GM18873 (cell line): ENCODE measurements around the gene IL18R1.
A peak's percentile ranks its signal among the peaks of the same experiment; 100 is the strongest.

Experiments used
- ATAC-seq: cut with Tn5 transposase; IDR thresholded peaks from one replicate; pipeline ENCODE4 v1.9.1; 2021; ENCODE audit warnings: mild to moderate bottlenecking, moderate library complexity, moderate number of reproducible peaks; ENCODE audit not compliant: unreplicated experiment, low FRiP score

The IL18R1 gene

DNA sequence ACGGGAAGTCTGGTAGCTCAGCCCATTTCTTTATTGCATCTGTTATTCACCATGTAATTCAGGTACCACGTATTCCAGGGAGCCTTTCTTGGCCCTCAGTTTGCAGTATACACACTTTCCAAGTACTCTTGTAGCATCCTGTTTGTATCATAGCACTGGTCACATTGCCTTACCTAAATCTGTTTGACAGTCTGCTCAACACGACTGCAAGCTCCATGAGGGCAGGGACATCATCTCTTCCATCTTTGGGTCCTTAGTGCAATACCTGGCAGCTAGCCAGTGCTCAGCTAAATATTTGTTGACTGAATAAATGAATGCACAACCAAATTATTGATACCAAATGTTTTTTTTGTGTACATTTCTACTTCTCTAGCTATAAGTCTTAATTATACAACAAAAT, 11.2 kb upstream of the IL18R1 start:
- ATAC-seq: no peak

DNA sequence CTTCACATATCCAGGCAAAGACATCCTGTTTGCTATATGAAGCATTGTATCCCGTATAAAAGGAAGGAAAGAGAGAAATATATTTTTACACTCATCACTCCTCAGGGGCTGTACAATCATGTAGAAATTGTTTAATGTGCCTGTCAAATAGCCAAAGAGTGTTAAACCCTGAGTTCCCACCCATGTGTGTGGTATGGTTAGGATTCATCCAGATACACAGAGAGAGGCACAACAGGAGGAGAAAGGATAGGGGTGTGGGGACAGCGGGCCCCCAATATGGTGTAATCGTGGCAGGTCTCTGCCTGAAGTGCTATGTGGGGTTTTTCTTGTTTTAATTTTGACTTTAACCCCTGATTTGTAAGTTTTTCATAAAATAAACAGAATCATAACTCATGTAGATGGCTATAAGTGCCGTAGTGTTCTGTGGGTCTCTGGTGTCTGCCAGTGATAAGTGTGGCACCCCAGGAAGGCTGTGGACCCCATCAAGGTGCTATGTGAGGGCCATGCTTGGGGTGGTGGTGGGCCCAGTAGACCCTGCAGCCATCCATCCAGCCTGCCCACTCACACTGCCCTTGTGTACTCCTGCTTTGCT, 10.2 kb upstream of the IL18R1 start:
- no peak for ATAC-seq

DNA sequence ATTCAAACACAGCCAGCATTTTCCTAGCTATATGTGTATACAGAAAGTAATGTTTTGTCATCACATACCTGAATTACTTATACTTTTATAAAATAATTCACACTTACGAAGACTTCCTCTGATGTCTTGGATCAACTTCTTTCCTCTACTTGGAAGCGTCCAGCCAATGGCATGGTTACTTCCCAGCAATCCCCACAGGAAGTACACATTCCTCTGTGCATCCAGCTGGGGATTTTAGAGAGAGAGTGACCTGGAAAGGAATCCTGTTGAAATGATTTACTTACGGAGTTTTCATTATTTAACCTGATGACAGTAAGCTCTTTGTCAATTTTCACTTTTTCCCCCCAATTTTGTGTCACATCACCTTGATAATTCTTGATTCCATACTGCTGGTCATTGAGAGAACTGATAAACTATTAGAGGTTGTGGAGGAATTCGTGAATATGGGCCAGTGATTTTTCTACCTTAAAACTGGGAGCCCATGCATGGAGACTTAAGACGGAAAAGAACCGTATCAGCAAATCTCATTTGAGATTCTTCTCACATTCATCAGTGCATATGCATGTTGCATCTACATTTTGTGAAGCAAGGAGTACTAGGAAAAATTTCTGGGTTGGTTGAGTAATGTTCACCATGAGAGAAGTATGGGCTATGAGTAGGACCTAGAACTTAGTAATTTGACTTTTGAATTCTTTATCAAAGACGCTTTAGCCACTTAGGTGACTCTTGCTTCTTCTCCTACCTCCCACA, 9.0 kb upstream of the IL18R1 start:
- no peak for ATAC-seq

DNA sequence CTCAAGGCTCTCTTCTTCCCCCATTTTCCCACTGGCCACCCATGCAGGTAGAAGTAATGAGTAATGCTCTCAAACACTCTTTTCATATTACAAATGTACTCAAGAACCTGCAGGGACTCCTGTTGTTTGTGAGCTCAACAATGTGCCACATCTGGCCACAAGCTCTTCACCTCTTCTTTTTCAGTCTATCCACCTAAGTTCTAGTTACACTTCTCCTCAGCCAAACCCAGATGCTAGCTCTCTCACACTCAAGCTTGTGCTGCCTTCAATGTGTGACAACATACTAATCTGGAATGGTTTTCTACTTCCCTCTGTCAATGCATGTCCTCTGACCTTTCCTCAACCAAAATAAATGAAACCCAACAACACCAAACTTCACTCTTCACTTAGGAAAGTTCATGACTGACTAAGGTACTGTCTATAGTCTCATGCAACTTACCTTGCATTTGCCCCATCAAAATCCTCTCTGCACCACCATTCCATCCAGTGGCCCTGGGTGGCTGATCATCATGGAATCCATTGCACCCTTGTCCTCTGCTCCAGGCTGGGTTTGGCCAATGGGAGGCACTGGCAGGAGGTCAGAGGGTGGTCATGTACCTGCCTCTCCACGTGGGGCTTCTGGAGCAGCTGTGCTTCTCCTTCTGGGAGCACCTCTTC, 5.3 kb upstream of the IL18R1 start:
- ATAC-seq: no peak

DNA sequence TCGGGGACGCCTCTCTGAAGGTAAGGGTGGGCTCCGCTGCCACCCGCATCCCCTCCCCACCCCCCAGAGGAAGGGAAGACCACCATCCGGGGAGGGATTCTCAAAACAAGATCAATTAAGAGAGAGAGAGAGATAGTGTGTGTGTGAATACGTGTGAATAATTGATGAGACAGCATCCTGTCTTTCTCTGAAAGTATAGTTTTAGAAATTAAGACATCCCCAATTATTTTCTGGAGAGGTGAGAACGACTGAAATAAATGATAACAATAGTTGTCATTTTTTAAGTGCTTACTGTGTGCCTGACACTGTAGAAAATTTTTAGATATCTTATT, 751 bp downstream of the IL18R1 start:
- no peak for ATAC-seq

DNA sequence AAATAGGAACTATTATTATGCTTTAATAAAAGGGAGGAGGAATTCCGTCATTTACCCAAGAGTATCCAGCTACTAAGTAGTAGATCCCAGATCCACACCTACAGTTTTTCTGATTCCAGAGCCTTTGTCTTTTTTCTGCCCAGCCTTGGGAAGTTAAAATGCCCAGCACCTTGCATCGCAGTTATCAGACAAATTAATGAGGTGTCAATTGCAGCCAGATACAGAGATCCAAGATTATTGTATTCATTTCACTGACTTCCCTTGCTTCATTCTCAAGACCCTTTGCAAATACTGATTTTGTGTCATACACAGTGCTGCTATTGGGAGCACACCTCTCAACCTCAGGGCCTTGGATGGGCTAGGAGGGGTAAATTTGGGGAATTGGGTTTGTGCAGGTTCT, 1.1 kb downstream of the IL18R1 start:
- no peak for ATAC-seq

DNA sequence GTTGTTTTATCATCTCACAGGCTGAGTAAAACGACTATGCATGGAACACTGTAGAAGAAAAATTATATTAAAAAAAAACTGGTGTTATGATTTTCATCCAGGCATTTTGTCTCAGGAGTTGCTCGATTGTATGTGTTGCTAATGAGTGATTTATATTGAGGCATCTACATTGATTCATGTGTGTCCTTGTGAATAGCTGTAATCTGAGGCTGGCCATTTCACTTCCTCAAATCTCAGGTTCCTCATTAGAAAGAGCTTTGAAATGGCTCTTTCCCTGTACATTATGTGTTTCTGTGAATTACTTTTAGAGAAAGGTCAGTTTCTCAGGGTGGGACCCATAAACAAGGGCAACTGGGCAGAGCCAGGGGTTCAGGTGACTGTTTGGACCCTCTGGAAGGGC, 2.3 kb downstream of the IL18R1 start:
- no peak for ATAC-seq

DNA sequence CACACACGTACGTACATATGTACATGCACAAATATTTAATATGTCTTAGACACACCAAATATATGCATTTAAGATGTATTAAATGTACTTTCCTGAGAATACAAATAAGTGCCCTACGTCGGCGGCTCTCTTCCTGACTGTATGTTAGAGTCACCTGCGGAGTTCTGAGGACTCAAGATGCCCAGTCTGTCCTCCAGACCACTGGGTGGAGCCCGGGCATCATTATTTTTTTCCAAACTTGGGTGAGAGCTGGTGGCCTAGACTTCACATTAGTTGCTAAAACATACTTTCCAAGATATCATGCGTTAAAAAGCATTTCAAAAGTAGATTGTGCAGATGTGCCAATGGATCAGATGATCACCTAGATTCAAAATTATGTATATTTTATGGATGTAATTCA, 2.9 kb downstream of the IL18R1 start:
- no peak for ATAC-seq

DNA sequence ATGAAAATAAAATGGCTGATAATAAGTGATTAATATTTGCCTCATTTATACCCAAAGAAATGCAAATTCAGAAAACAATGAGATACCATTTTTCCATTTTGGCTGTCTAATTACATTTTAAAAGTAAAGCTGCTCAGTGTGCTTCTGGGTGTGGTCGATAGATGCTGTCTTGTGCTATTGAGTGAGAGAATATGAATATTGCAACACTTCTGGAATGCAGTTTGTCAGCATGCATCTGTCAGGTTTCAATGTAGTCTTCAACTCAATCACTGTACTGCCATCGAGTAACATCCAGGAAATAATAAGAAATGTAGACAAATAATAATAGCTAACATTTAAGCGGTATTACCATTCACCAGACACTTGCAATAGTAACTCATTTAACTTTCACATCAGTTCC, 3.9 kb downstream of the IL18R1 start:
- ATAC-seq: no peak

DNA sequence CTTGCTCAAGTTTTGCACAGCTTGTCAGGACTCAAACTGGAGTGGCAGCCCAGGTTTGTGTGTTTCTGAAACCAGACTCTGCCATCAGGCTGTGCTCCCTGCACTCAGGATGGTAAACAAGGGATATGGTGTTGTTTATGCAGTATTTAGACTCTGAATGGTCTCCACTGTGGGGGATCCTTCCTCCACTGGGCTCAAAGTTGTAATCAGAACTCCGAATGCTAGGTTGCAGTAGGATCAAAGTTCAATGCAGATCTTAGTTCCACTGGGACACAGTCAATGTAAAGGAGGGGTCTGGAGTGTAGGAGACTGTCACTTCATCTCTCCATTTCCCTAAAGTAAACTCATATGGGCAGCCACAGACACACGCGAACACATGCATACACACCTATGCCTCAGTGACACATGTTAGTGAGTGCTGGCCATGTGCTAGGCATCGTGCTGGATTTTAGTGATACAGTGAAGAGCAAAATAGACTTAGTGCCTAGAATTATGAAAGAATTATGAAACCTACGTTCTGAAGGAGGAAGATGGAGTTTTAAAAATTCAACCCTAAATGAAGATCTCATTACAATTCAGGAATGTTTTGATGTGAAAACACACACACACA, 6.1 kb downstream of the IL18R1 start:
- no peak for ATAC-seq

DNA sequence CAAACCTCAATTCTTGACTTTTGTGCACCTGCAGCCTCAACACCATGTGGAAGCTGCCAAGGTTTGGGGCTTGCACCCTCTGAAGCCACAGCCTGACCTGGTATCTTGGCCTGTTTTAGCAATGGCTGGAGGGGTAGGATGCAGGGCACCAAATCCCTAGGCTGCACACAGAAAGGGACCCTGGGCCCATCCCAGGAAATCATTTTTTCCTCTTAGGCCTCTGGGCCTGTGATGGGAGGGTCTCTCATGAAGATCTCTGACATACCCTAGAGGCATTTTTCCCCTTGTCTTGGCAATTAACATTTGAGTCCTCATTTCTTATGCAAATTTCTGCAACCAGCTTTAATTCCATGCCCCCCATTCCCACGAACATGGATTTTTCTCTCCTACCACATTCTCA, 10.2 kb downstream of the IL18R1 start:
- ATAC-seq: no peak

DNA sequence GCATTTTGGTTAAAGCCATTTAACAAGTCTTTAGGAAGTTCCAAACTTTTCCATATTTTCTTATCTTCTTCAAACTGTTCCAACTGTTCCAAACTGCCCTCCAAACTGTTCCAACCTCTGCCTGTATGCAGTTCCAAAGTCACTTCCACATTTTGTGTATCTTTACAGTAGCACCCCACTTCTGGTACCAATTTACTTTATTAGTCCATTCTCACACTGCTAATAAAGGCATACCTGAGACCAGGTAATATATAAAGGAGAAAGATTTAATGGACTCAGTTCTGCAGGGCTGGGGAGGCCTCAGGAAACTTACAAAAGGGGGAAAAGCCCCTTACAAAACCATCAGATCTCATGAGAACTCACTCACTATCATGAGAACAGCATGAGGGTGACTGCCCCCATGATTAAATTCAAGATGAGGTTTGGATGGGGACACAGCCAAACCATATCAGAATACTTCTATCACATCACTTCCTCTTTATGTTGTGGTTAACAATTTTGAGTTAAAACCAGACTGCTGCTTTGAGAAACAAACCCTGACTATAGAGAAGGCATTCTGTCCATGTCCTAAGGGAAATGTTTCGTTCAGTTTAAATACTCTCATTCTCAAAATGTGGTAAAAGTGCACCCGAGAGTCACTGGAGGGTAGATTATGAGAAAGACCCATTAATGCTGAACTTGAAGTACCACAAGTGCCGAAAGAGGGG, 11.0 kb downstream of the IL18R1 start:
- peak; percentile 58 for ATAC-seq

DNA sequence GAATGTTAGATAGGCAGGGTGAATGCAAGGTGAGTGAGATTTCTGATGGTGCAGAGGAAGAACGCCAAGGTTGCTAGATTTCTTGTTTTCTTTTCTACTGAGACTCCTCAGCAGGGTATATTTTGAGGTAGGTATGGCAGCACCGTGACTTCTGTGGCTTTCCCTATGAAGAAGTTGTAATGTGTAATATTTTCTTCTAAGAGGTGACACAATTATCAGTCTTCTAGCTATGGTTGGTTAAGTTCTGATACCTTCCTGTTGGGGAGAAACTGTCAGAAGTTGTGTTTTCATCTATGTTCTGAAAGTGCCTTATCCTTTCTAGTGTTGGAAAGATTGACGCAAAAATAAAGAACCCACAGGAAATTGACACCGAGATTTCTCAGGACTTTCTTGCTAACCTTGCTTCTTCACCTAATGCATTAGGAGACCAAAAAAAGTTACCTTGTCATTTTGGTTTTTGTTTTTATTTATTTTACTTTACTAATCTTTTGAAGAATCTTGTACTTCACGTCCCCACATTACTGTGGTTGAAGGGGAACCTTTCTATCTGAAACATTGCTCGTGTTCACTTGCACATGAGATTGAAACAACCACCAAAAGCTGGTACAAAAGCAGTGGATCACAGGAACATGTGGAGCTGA, 11.9 kb downstream of the IL18R1 start:
- peak; percentile 60 for ATAC-seq

DNA sequence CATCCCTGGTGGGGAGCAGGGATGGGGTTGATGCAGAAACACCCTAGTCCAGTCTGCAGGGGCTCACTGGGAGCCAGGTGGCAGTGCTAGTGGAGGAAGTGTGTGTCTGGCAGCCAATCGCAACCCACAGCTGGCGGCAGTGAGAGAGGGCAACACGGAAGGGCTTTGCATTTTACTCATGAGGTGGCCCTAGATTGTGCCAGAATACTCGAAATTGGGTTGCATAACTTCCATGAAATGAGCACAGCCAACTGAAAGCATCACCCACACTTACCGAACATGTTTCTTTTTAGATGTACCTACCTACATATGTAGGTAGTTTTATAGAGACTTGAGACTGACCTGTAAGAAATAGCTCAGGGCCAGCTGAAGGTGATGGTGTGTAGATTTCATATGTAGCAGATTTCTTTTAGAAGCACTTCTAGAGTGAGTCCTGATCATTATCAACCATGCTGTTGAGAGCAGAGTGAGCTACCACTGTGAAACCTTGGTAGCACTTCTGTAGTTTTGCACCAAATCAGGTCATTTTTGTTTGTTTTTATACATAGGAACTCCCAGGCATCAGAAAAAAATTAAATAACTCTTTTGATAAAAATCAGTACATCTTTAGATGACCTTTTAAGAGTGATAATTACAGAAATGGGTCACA, 13.0 kb downstream of the IL18R1 start:
- no peak for ATAC-seq

DNA sequence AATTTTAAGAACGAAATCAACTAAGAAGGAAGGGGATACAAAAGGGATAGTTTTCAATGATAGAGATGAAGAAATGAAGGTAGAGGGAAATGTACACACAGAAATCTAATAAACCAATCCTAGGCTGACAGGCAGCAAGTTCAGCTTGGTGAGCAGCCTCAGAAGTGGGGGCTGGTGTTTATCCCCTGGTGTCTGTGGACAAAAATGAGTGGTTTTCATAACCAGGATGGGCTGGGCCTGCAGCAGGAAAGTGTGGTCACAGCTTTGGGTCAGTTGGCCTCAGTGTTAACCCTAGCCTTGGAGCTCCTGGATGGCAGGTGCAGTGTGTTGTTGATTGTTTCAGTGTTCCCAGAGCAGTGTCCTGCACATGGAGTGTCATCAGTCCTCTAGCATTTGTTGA, 14.3 kb downstream of the IL18R1 start:
- ATAC-seq: no peak

DNA sequence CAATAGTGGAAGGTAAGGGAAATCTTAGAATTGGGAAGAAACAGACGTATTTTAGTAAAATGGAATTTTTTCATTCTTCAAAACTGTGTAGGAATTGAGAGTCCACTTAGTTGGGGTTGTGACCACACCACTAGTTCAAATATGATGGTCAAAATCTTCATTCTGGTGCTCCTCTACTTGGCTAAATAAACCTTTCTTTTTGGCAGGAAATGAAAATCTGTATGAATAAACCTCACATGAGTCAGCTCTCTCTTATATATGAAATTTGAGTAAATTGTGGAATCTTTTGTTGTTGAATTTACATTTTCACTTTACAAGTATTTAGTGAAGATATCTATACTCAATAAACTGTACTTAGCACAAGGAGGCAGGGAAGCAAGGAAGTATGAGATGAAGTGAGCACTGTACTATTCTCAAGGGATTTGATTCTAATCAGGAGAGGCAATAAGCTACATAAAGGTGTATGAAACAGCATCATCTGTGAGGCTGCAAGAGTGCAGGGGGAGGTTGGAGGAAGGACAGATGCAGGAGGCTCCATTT, 20.5 kb downstream of the IL18R1 start:
- no peak for ATAC-seq

DNA sequence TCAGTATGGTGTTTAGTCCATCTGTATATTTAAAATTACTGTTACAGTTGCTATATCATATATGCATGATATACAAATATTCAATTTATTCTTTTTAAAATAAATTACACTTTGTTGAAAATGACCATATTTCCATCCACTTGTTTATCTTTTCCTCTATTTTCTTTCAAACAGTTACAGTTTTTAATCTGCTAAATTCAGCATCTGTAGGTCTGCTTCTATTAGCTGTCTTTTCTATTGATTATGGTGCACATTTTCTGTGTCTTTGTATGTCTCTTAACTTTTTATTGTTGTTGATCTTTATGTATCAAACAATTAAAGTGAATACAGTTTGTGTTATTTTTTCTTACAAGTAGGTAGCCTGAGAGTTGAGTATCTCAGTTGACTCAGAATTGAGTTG, 28.1 kb downstream of the IL18R1 start:
- ATAC-seq: no peak

DNA sequence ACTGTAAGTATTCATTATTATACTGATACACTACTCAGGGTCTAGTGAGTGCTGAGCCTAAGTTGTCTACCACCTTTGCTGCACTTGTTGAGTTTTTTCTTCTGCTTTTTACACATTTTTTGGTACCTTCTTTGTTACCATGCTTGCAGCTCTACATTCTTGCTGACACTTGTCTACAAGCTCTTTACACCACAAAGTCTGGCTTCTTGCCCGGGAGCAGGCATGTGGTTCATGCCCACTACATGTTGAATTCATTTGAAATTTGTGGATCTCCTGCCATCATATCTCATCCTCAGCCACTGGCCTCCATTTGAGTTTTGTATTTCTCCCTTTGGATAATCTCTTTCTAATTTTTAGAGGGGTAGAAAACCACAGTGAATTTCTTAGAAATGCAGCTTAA, 29.9 kb downstream of the IL18R1 start:
- ATAC-seq: no peak

DNA sequence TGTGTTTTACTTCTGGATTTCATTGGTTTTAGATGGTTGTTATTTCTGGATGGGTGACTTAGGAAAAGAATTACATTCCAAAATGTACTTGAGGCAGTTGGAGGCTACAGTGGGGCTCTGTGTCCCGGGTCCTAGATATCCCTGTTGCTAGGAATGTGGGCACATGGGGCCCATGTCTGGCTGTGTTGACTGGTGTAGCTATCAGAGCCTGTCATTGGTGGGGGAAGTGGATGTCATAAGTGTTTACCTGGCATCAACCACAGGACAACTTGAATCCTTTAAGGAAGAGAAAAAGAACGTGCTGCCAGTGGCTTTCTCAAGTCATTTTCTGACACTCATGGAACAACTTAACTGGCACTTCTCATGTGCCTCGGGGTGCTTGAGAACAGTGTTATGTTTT, 30.4 kb downstream of the IL18R1 start:
- no peak for ATAC-seq
